ENCODE data around the gene RSPO1.

DNA sequence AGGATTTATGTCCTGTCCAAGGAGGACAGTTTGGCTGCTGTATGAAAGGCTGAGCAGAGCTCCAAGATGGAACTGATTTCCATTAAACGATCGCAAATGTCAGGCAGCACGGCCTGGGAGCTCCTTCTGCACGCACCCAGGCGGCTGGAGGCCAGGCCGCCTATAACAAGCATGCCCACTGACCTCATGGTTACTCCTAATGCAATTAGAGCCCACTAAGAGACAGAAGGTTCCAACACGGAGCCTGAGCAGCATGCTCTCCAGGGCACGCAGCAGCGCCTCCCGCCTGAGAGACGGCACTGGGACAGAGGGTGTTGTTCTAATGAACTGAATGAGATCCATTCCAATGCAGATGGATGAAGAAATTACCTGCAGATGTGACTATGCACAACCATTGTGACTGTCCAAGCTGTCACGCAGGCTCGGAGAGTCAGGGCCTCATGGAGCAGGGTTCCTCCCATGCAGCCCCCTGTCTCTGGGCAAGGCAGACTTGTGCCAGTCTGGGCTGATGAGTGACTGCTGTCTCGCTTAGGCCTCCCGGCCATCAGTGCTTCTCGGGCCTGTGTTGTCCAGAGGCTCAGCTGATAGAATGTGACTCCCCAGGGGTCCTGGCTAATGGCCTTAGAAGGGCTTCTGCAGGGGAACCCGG, 32.5 kb upstream of the RSPO1 start:
- no peak for TF ChIP-seq POLR2A (IDR thresholded peaks at IDR 0.05; ENCODE audit: low read length)
- TF ChIP-seq GATA1 (IDR thresholded peaks at IDR 0.05; ENCODE audit: low read depth, low read length) = no peak

All from erythroblast (primary cell).